ENCODE data around the gene CDH23.

GRCh38 chr10:71486484-71487114 is 89.9 kb downstream of the CDH23 start:
- peak in 8 of 11 experiments; percentile 9 to 58 (median 42) for TF ChIP-seq CTCF (IDR thresholded peaks at IDR 0.05 in 8 of 11, conservative IDR thresholded peaks at IDR 0.05 in 3 of 11)
- no peak for TF ChIP-seq POLR2A (IDR thresholded peaks at IDR 0.05)
